Cerebellar nuclear complex (tissue), 1 donor: ENCODE measurements around the gene TNFAIP2.

Experiments used
- DNase-seq, 2 experiments: peaks; one replicate each; lab custom pipeline; 2025; lab: John Stamatoyannopoulos, UW

The TNFAIP2 gene

GRCh38 chr14:103093856-103094405, 29.3 kb upstream of the TNFAIP2 start:
- no peak for DNase-seq

GRCh38 chr14:103094406-103095209, 28.7 kb upstream of the TNFAIP2 start, which contains the start of gene EXOC3L4:
TSS of gene EXOC3L4 (plus strand) at chr14:103094725. CDS start at chr14:103100220, 5,495 bp downstream.
- DNase-seq, result no peak

- no peak for DNase-seq
These were observed 28.0 kb upstream of the TNFAIP2 start for GRCh38 chr14:103095210-103095778.

GRCh38 chr14:103096387-103096786, 26.9 kb upstream of the TNFAIP2 start:
- DNase-seq, result no peak

GRCh38 chr14:103097244-103097993, 25.8 kb upstream of the TNFAIP2 start:
- no peak for DNase-seq

GRCh38 chr14:103097994-103098957, 25.0 kb upstream of the TNFAIP2 start:
- no peak for DNase-seq

- no peak for DNase-seq
These were observed 24.1 kb upstream of the TNFAIP2 start for GRCh38 chr14:103099081-103099732.

GRCh38 chr14:103099733-103100280, 23.5 kb upstream of the TNFAIP2 start:
- DNase-seq, result no peak

GRCh38 chr14:103100281-103101121, 22.8 kb upstream of the TNFAIP2 start:
- no peak for DNase-seq

GRCh38 chr14:103101257-103101962, 21.9 kb upstream of the TNFAIP2 start:
- no peak for DNase-seq

GRCh38 chr14:103101963-103102688, 21.1 kb upstream of the TNFAIP2 start:
- no peak for DNase-seq

GRCh38 chr14:103102689-103103260, 20.5 kb upstream of the TNFAIP2 start:
- no peak for DNase-seq

GRCh38 chr14:103103461-103104388, 19.5 kb upstream of the TNFAIP2 start:
- no peak for DNase-seq

GRCh38 chr14:103104389-103104653, 18.9 kb upstream of the TNFAIP2 start:
- no peak for DNase-seq

- peak in 1 of 2 experiments; percentile 4 for DNase-seq
These were observed 18.4 kb upstream of the TNFAIP2 start for GRCh38 chr14:103104654-103105452.

- no peak for DNase-seq
These were observed 17.6 kb upstream of the TNFAIP2 start for GRCh38 chr14:103105580-103106150.
